Stimulated activated naive CD8-positive, alpha-beta T cell treated with anti-CD3 and anti-CD28 coated beads, Interleukin-15, amount 100 ng/mL, for 72 hours (primary cell): ENCODE data around the gene PTPN14.
"Not testable (repeated sequence)": the region's sequence is repeated elsewhere in the genome, so short reads cannot be mapped to it uniquely, and the experiment has no call there.

Experiments used
- ATAC-seq: fragments of 150-1000 bp; cut with Tn5 transposase; 2 replicates; pipeline ENCODE4 v1.10.0; 2021; ENCODE audit warnings: mild to moderate bottlenecking, moderate library complexity
- DNase-seq, 2 donors: peaks; one replicate each; pipeline ENCODE4 v3.0.0; 2021 to 2022
- H3K27ac Mint-ChIP-seq, 2 donors: one replicate each; pipeline ENCODE4 v1.8.0; 2022; ENCODE audit warnings: mild to moderate bottlenecking in 2 of 2, mixed read lengths in 2 of 2, moderate library complexity in 2 of 2
- H3K27me3 Mint-ChIP-seq: one replicate; pipeline ENCODE4 v1.8.0; 2022; ENCODE audit warnings: mixed read lengths
- H3K4me1 Mint-ChIP-seq: one replicate; pipeline ENCODE4 v1.8.0; 2022; ENCODE audit warnings: mild to moderate bottlenecking, mixed read lengths
- H3K4me3 Mint-ChIP-seq, 2 donors: one replicate each; pipeline ENCODE4 v1.8.0; 2022; ENCODE audit warnings: mild to moderate bottlenecking in 2 of 2, mixed read lengths in 2 of 2, moderate library complexity in 1 of 2
- H3K9me3 Mint-ChIP-seq, 2 donors: one replicate each; pipeline ENCODE4 v1.8.0; 2022; ENCODE audit warnings: mixed read lengths in 2 of 2

Gene PTPN14

DNA sequence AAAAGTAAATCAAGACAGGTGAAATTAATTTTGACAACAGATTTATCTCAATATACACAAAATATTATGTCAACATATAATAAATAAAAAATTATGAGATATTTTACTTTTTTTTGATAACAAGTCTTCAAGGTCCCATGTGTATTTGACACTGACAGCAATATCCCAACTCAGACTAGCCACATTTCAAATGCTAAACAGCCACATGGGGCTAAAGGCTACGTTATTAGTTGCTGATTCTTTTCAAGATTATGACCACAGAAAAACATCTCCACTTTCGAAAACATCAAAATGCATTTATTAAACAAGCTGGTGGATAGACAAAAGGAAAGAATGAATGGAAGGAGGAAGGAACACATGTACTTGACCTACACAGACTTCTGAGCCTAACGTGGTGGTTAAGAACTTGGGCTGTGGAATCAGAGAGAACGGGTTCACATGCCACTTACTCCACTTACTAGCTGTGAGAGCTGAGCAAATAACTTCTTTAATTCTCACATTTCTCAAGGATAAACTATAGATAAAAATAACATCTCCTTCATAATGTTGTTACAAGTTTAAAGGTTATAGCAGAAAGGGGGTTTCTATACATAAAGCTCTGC, 13.4 kb downstream of the PTPN14 start:
- no peak overlapping the region for H3K27ac Mint-ChIP-seq
- DNase-seq: no peak
- no peaks in the 10 kb centered on the region for H3K9me3 Mint-ChIP-seq
- ATAC-seq: no peak
- no peak overlapping the region for H3K4me3 Mint-ChIP-seq
- H3K27me3 Mint-ChIP-seq: peaks cover 14% of the 10 kb centered on the region
- H3K4me1 Mint-ChIP-seq: no peaks in the 10 kb centered on the region

- ATAC-seq (no peak), DNase-seq (no peak)
- no peak overlapping the region for H3K4me3 Mint-ChIP-seq
- H3K27me3 Mint-ChIP-seq: peaks cover 9% of the 10 kb centered on the region
- H3K4me1 Mint-ChIP-seq: no peaks in the 10 kb centered on the region
- no peak overlapping the region for H3K27ac Mint-ChIP-seq
- H3K9me3 Mint-ChIP-seq: no peaks in the 10 kb centered on the region
These were observed 14.2 kb downstream of the PTPN14 start for GRCh38 chr1:214537219-214537618.

DNA sequence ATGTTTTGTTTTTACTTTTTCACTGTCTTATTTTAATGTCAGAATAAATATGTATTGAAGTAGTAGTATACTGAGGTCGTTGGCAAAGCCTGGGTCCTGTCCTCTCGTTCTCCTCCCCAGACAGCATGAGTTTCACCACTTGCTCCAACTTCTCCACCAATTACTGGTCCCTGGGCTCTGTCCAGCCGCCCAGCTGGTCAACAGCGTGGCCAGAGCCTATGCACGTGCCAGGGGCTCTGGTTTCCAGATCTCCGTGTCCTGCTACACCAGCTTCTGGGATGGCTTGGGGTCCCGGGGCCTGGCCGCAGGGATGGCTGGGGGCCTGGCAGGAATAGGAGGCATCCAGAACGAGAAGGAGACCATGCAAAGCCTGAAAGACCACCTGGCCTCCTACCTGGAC, 19.3 kb downstream of the PTPN14 start:
- no peak for ATAC-seq
- Mint-ChIP-seq H3K4me1 (no peaks in the 10 kb centered on the region), H3K9me3 (no peaks in the 10 kb centered on the region), H3K27me3 (no peaks in the 10 kb centered on the region), H3K27ac (no peak overlapping the region), H3K4me3 (no peak overlapping the region)
- DNase-seq: no peak

- peaks cover 5% of the 10 kb centered on the region for H3K4me1 Mint-ChIP-seq
- H3K4me3 Mint-ChIP-seq: no peak overlapping the region
- ATAC-seq (no peak), DNase-seq (no peak)
- H3K9me3 Mint-ChIP-seq: no peaks in the 10 kb centered on the region
- H3K27me3 Mint-ChIP-seq: no peaks in the 10 kb centered on the region
- H3K27ac Mint-ChIP-seq: no peak overlapping the region
These were observed 25.8 kb downstream of the PTPN14 start for GRCh38 chr1:214525535-214526019.

DNA sequence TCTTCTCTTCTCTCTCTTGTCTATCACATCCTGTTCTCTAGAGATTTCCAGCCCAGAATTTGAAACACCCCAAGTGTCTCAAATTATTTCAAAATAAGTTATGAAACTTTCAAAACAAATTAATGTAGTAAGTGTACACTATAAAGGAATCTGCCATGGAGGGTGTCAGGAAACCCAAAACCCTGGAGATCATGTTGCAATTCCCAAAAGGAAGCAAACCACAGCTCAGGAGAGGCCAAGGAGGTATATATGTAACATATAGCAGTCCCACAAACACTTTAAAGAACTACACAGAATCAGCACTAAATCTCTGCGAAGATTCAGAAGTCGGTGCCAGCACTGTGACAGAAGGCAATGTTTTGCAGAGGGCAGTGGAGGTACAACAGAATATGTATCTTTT, 26.6 kb downstream of the PTPN14 start:
- H3K4me1 Mint-ChIP-seq: peaks cover 5% of the 10 kb centered on the region
- ATAC-seq (no peak), DNase-seq (no peak)
- H3K4me3 Mint-ChIP-seq: no peak overlapping the region
- no peaks in the 10 kb centered on the region for H3K9me3 Mint-ChIP-seq
- H3K27ac Mint-ChIP-seq: no peak overlapping the region
- H3K27me3 Mint-ChIP-seq: no peaks in the 10 kb centered on the region

DNA sequence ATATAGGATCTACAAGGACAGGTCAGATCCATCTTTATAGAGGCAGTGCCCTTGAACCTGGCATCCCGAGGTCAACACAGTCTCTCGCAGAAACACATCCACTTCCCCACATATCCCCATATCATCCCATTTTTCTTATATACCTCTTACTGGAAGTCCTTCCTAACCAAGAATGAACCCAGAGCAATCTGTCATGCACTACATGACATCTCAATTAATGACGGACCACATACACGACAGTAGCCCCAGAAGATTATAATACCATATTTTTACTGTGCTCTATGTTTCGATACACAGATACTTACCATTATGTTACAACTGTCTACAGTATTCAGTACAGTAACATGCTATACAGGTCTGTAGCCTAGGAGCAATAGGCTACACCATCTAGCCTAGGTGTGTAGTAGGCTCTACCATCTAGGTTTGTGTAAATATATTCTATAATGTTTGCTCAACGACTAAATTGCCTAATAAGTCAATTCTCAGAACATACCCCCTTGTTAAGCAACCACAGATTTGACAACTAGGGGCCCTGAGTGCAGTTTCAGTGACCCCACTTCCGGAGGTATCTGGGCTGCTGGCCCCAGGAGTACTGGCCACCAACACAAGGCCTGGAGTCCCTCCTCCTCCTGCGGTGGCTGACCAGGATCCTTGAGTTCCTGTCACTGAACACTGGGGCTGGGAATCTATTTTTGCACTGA, 28.1 kb downstream of the PTPN14 start:
- Mint-ChIP-seq H3K4me1 (peaks cover 5% of the 10 kb centered on the region), H3K27me3 (no peaks in the 10 kb centered on the region), H3K9me3 (no peaks in the 10 kb centered on the region), H3K27ac (no peak overlapping the region), H3K4me3 (no peak overlapping the region)
- ATAC-seq: no peak
- no peak for DNase-seq

GRCh38 chr1:214521458-214521857, 29.9 kb downstream of the PTPN14 start:
- DNase-seq, H3K27me3 Mint-ChIP-seq: not testable (repeated sequence)

DNA sequence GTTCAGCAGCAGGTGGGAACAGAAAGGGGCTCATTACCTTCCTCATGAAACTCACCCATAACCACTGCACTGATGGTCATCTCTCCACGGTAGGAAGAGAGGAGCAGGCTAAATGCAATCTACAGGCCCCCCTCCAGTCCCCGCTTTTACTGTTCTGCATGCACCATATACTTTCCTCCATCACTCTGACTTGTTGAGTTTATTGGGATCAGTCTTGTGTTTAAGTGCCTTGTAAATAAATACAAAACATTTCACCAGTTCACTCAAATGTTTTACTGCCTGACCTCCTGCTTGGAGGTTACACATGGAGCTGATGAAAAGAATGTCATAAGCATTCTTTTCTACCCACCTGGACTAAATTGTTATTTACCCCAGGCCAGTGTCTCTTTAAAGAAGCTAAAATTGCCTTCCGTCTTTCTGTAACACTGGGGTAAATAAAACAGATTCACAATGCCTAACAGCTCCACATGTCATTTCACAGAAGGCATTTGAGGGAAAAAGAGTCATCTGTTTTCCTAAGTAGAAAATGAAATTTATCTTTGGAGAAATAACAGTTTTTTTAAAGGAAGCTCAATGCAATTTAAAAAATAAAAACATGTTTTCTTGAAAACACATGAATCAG, 30.7 kb downstream of the PTPN14 start:
- DNase-seq: no peak
- Mint-ChIP-seq H3K4me3 (no peak overlapping the region), H3K27ac (no peak overlapping the region), H3K4me1 (peaks cover 5% of the 10 kb centered on the region), H3K9me3 (no peaks in the 10 kb centered on the region), H3K27me3 (no peaks in the 10 kb centered on the region)
- no peak for ATAC-seq

More at GRCh38 chr1:214521458-214521857, 29.9 kb downstream of the PTPN14 start:
- H3K4me1 Mint-ChIP-seq, H3K4me3 Mint-ChIP-seq, H3K27ac Mint-ChIP-seq, ATAC-seq, H3K9me3 Mint-ChIP-seq: not testable (repeated sequence)

GRCh38 chr1:214518361-214518760, 33.0 kb downstream of the PTPN14 start:
- Mint-ChIP-seq H3K4me1 (no peaks in the 10 kb centered on the region), H3K27ac (no peak overlapping the region), H3K27me3 (no peaks in the 10 kb centered on the region), H3K4me3 (no peak overlapping the region), H3K9me3 (no peaks in the 10 kb centered on the region)
- DNase-seq (no peak), ATAC-seq (no peak)

- DNase-seq (no peak), ATAC-seq (no peak)
- Mint-ChIP-seq H3K27ac (no peak overlapping the region), H3K4me3 (no peak overlapping the region), H3K4me1 (no peaks in the 10 kb centered on the region), H3K27me3 (no peaks in the 10 kb centered on the region), H3K9me3 (no peaks in the 10 kb centered on the region)
These were observed 34.7 kb downstream of the PTPN14 start for GRCh38 chr1:214516434-214517326.

DNA sequence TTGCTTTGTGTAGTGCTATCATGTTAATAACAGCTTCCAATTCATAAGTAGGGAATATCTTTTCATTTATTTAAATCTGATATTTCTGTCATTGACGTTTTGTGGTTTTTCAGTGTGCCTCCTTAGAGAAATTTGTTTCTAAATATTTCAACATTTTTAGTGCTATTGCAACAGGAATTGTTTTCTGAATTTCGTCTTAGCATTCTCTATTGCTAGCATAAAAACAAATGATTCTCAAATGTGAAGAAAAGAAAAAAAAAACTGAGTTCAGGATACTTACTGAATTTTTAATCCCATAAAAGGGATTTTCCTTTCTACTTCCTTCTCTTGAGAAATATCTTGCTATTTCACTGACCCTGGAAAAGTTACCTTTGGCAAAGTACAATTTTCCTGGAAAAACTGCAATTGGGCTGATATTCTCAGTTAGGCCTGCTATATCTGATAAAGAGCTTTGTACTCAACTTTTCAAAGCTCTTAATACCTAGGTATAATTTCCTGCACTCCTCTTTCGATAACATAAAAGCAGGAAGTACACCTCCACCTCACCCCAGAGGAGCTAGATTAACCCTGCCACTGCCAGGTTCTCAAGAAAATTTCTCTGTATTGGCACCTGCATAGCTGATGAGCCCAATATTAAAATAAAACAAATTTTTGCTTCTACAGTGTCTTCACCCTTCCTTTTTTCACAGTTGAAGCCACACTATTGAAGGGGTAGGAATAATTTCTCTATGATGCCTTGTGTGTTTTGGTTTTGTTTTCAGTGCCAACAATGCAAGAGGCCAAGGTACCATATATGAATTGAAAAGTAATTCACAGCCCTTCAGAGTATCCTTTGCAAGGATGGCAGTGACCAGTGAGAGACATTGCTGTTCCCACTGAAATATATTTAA, 35.6 kb downstream of the PTPN14 start:
- no peaks in the 10 kb centered on the region for H3K4me1 Mint-ChIP-seq
- ATAC-seq: no peak
- no peak overlapping the region for H3K4me3 Mint-ChIP-seq
- DNase-seq: no peak
- no peaks in the 10 kb centered on the region for H3K9me3 Mint-ChIP-seq
- no peaks in the 10 kb centered on the region for H3K27me3 Mint-ChIP-seq
- no peak overlapping the region for H3K27ac Mint-ChIP-seq

- no peaks in the 10 kb centered on the region for H3K27me3 Mint-ChIP-seq
- no peak overlapping the region for H3K4me3 Mint-ChIP-seq
- ATAC-seq (no peak), DNase-seq (no peak)
- H3K9me3 Mint-ChIP-seq: no peaks in the 10 kb centered on the region
- H3K4me1 Mint-ChIP-seq: no peaks in the 10 kb centered on the region
- no peak overlapping the region for H3K27ac Mint-ChIP-seq
These were observed 36.5 kb downstream of the PTPN14 start for GRCh38 chr1:214514819-214515383.

DNA sequence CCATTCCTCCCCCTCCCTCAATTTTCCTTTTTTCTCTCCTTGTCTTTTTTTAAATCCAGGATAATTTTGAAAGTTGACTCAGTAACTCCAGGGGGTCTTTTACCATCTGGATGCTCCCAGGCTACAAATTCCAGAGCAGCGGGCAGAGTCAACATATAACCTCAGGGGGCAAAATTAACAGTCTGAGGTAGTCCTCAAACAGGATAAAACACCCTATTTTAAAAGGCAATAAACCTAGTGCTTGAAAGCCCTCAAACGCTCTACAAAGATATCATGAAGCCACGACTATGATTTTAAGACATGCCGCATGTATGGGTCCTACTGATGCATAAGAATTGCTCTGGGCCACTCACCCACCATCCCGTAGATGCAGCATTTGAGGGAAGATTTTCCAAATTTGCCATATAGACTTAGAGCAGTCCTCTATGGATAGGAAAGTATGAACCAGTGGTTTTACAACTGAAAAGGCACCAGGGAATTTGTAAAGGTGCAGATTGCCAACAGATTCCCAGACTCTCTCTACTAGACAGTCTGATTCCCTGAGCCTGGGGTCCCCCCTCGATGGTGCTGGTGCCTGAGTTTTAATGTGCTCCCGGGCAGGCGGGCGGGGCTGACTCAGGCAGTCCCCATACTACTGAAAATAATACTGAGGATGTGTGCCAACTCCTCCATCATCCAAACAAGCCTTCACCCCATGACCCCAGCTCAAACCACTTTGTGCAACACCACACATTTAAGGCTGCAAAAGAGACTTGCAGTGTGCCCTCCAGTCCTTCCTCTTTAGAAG, 37.2 kb downstream of the PTPN14 start:
- H3K27me3 Mint-ChIP-seq: no peaks in the 10 kb centered on the region
- no peaks in the 10 kb centered on the region for H3K9me3 Mint-ChIP-seq
- no peak overlapping the region for H3K4me3 Mint-ChIP-seq
- no peaks in the 10 kb centered on the region for H3K4me1 Mint-ChIP-seq
- ATAC-seq (no peak), DNase-seq (no peak)
- no peak overlapping the region for H3K27ac Mint-ChIP-seq

GRCh38 chr1:214513394-214513793, 38.0 kb downstream of the PTPN14 start:
- DNase-seq (no peak), ATAC-seq (no peak)
- H3K4me3 Mint-ChIP-seq: no peak overlapping the region
- H3K9me3 Mint-ChIP-seq: no peaks in the 10 kb centered on the region
- H3K4me1 Mint-ChIP-seq: no peaks in the 10 kb centered on the region
- no peak overlapping the region for H3K27ac Mint-ChIP-seq
- peaks cover 5% of the 10 kb centered on the region for H3K27me3 Mint-ChIP-seq
